Aorta (tissue), 5 donors: ENCODE measurements around the gene ANKS1B. TPM values are rescaled to one million over a fixed set of nuclear protein-coding genes. Genes with fewer than 3 reads are reported as not detected.

Source experiments
- ATAC-seq: fragments of 200-7000 bp; cut with Tn5 transposase; one replicate; pipeline ENCODE4 v1.9.1; 2022; ENCODE audit warnings: moderate library complexity; ENCODE audit not compliant: low FRiP score
- DNase-seq, 2 donors: peaks; one replicate each; pipeline ENCODE4 v3.0.0-alpha.2; 2020
- H3K27ac ChIP-seq, 2 donors: one replicate each; pipeline ENCODE4 v1.5.1; 2013; ENCODE audit warnings: low read length in 2 of 2, mild to moderate bottlenecking in 2 of 2, moderate library complexity in 2 of 2, control low read depth in 1 of 2, inconsistent platforms in 1 of 2, low read depth in 1 of 2
- H3K27me3 ChIP-seq, 2 donors: one replicate each; pipeline ENCODE4 v1.6.1; 2013; ENCODE audit warnings: control low read depth in 1 of 2, low read length in 1 of 2, mild to moderate bottlenecking in 1 of 2, moderate library complexity in 1 of 2; ENCODE audit not compliant: insufficient read depth in 2 of 2, control insufficient read depth in 1 of 2
- H3K36me3 ChIP-seq, 2 donors: one replicate each; pipeline ENCODE4 v1.6.1; 2013; ENCODE audit warnings: control low read depth in 1 of 2, low read length in 1 of 2, mild to moderate bottlenecking in 1 of 2; ENCODE audit not compliant: insufficient read depth in 2 of 2, control insufficient read depth in 1 of 2
- H3K4me1 ChIP-seq, 2 donors: one replicate each; pipeline ENCODE4 v1.6.1; 2013; ENCODE audit warnings: low read length in 2 of 2, control low read depth in 1 of 2, mild to moderate bottlenecking in 1 of 2, moderate library complexity in 1 of 2; ENCODE audit not compliant: insufficient read depth in 2 of 2, control insufficient read depth in 1 of 2
- H3K4me3 ChIP-seq, 2 donors: one replicate each; pipeline ENCODE4 v1.5.1; 2013; ENCODE audit warnings: low read length in 2 of 2, control low read depth in 1 of 2, mild to moderate bottlenecking in 1 of 2
- H3K9me3 ChIP-seq: one replicate; pipeline ENCODE4 v1.6.1; 2013; ENCODE audit warnings: mild to moderate bottlenecking, low read length; ENCODE audit not compliant: control insufficient read depth
- WGBS, 2 donors: extraction: QIAGEN DNeasy Blood & Tissue Kit; methylation state at CpG; one replicate each; pipeline ENCODE4 v1.1.7; 2013; 5-methylcytosine and 5-hydroxymethylcytosine counted together
- intact Hi-C, 2 donors: fragments of 100-400 bp; cut with DNase I; formaldehyde crosslinking; loops; one replicate each; pipeline versions ENCODE4 v1.14.2 to v1.15.0; 2022
- polyA plus RNA-seq, 2 donors: library from polyadenylated mRNA; stranded (reverse); fragments of 200-250 nt; gene quantifications; one replicate each; pipeline ENCODE4 v1.2.3, GENCODE V29; 2013
- total RNA-seq, 2 donors: library from RNA; stranded (reverse); fragmentation: NEBNext Ultra II Directional; extraction: Animal tissue kit (Norgen Biotek cat#: 25700); gene quantifications; one replicate each; pipeline ENCODE4 v1.2.1, GENCODE V29; 2021
- donor health status: healthy with polysubstance abuse.
- donor health status: Bipolar disorder and iron deficiency.
- donor health status: DM: no; HTN: no; CAD: no.
- donor health status: DM: no; HTN: no; CAD: no.
- donor health status: DM: yes; HTN: yes; CAD: no.

ANKS1B gene
- total and polyA plus RNA-seq, 4 donors, result 3.0 to 37.0 (median 17.8) TPM

DNA sequence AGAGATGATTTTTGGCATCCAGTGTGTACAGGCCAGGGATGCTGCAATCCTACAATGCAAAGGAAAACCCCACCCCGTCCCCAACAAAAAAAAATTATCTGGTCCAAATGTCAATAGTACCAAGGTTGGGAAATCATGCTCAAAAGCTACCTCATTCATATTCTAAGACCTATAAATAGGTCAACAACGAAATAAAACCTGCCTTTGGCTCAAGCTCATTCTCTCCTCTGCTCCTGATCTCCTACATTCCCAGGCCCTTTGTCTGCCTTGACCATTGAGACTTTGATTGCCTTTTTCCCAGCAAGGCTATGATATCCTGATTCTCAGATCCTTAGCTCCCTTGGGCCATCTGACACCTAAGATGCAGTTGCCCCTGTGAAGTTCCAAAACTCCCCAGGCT is 30.0 kb downstream of the ANKS1B start:
- intact Hi-C loops, result no loop called here
- Histone ChIP-seq H3K27ac (no peak overlapping the region), H3K9me3 (no peaks in the 10 kb centered on the region), H3K36me3 (no peaks in the 10 kb centered on the region), H3K4me1 (no peaks in the 10 kb centered on the region), H3K27me3 (no peaks in the 10 kb centered on the region), H3K4me3 (no peak overlapping the region)
- no peak for ATAC-seq
- DNase-seq, result no peak
- WGBS, 2 donors, result 71 to 75% methylated on average over 2 of the region's 2 CpGs

DNA sequence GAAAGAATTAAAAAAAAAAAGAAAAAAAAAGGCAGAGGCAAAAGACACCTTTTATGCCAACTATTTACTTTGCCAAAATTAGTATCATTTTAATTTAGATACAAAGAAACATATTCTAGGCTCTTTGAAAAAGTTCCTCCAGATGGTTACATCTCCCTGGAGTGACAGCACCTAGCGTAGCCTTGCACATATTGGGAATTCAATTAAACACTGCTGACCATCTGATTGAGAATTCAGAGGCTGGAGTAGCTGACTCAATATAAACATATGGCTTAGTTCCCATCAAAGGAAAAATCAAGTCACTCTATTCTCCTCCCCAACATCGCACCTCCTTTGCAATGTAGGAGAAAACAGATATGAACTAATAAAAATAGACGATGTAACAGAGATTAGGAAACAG is 36.4 kb downstream of the ANKS1B start:
- peaks cover 1% of the 10 kb centered on the region for H3K9me3 ChIP-seq
- no peak overlapping the region for H3K4me3 ChIP-seq
- H3K4me1 ChIP-seq, result peaks cover 0 to 3% of the 10 kb centered on the region in 2 donors
- no peaks in the 10 kb centered on the region for H3K27me3 ChIP-seq
- ATAC-seq, result no peak
- H3K27ac ChIP-seq, result no peak overlapping the region
- intact Hi-C loops, result no loop called here
- DNase-seq, result no peak
- no peaks in the 10 kb centered on the region for H3K36me3 ChIP-seq
- WGBS, 2 donors, result 78 to 85% methylated on average over 3 of the region's 3 CpGs

DNA sequence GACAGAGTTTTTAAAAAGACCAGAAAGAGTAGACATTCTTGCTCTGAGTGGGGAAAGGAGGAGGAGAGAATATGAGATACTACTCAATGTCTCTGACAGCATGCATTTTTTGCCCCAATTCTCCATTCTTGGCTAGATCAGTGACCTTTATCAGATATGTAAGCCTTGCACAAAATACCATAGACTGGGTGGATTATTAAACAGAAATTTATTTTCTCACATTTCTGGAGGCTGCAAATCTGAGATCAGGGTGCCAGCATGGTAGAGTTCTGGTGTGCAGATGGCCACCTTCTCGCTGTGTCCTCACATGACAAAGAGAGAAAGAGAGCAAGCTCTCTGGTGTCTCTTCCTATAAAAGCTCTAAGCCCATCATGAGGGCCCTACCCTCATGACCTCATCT is 38.6 kb downstream of the ANKS1B start:
- Histone ChIP-seq H3K4me3 (no peak overlapping the region), H3K27me3 (no peaks in the 10 kb centered on the region), H3K4me1 (peaks cover 0 to 3% of the 10 kb centered on the region in 2 donors), H3K27ac (no peak overlapping the region), H3K9me3 (peaks cover 1% of the 10 kb centered on the region), H3K36me3 (no peaks in the 10 kb centered on the region)
- ATAC-seq, result no peak
- WGBS, 2 donors, result 97 to 100% methylated on average over 1 of the region's 1 CpG
- intact Hi-C loops, result no loop called here
- DNase-seq, result no peak

DNA sequence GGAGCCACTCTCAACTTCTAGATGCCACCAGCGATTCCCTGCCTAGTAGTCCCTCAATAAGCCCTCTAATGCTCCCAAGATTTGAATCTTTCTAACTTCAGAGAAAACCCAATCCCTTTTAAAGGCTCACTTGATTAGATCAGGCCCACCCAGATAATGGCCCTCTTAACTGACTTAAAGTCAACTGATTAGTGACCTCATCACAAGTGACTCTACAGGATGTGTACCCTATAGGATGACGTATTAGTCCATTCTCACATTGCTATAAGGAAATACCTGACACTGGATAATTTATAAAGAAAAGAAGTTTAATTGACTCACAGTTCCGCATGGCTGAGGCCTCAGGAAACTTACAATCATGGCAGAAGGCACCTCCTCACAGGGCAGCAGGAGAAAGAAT is 49.1 kb downstream of the ANKS1B start:
- Histone ChIP-seq H3K4me3 (no peak overlapping the region), H3K4me1 (no peaks in the 10 kb centered on the region), H3K27me3 (no peaks in the 10 kb centered on the region), H3K27ac (no peak overlapping the region), H3K9me3 (no peaks in the 10 kb centered on the region), H3K36me3 (peaks cover 0 to 3% of the 10 kb centered on the region in 2 donors)
- ATAC-seq (no peak), DNase-seq (no peak)
- 92 to 95% methylated on average over 3 of the region's 3 CpGs for WGBS, 2 donors
- intact Hi-C loops, result no loop called here

DNA sequence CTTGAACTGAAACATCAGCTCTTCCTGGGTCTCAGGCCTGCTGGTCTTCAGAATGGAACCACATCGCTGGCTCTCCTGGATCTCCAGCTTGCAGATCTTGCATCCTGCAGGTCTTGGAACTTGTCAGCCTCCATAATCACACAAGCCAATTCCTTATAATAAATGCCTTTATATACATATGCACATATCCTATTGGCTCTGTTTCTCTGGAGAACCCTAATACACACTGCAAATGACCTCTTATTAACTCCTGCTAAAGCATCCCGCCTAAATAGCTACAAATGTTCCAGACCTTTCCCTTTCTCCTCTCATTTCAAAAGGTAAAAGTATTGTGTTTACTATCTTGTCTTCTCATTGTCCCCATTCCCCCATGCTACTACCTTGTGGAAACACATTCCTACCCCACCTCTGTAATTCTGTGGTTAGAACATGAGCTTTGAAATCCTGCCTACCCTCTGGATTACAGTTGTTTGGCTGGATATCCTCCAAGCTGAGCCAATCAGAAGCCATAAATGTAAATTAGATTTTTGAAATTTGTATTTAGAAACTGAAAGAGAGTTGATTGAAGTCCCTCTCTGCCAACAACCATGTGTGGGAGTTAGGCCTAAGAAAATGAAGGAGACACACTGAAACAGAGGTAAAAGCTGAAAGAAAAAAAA is 58.1 kb downstream of the ANKS1B start:
- H3K27ac ChIP-seq, result no peak overlapping the region
- 95 to 96% methylated on average over 2 of the region's 2 CpGs for WGBS, 2 donors
- intact Hi-C loops, result no loop called here
- ATAC-seq (no peak), DNase-seq (no peak)
- no peaks in the 10 kb centered on the region for H3K36me3 ChIP-seq
- H3K4me3 ChIP-seq, result no peak overlapping the region
- no peaks in the 10 kb centered on the region for H3K9me3 ChIP-seq
- peaks cover 0 to 2% of the 10 kb centered on the region in 2 donors for H3K4me1 ChIP-seq
- no peaks in the 10 kb centered on the region for H3K27me3 ChIP-seq

DNA sequence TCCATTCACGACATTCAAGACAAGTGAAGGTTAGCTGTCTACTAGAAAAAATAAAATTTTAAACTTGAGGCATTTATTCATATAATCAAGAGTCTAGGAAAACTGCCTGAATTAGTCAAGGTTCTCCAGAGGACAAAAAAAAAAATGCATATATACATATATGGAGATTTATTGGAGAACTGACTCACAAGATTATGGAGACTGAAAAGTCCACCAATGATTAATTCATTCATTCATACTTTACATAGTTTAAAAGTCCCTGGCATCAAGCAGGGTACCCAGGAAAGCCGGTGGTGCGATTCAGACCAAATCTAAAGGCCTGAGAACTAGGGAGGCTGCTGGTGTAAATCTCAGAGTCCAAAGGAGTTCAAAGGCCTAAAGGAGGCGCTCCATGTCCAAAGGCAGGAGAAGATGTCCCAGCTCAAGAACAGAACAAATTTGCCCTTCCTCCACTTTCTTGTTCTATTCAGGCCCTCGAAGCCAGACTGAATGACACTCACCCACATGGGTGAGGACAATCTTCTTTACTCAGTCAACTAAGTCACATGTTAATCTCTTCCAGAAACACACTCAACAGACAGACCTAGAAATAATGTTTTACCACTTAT is 64.3 kb downstream of the ANKS1B start:
- no peak for ATAC-seq
- WGBS, 2 donors, result 83 to 87% methylated on average over 5 of the region's 5 CpGs
- Histone ChIP-seq H3K9me3 (no peaks in the 10 kb centered on the region), H3K4me1 (peaks cover 0 to 2% of the 10 kb centered on the region in 2 donors), H3K36me3 (no peaks in the 10 kb centered on the region), H3K27ac (no peak overlapping the region), H3K4me3 (no peak overlapping the region), H3K27me3 (no peaks in the 10 kb centered on the region)
- DNase-seq, result no peak
- intact Hi-C loops, result no loop called here

DNA sequence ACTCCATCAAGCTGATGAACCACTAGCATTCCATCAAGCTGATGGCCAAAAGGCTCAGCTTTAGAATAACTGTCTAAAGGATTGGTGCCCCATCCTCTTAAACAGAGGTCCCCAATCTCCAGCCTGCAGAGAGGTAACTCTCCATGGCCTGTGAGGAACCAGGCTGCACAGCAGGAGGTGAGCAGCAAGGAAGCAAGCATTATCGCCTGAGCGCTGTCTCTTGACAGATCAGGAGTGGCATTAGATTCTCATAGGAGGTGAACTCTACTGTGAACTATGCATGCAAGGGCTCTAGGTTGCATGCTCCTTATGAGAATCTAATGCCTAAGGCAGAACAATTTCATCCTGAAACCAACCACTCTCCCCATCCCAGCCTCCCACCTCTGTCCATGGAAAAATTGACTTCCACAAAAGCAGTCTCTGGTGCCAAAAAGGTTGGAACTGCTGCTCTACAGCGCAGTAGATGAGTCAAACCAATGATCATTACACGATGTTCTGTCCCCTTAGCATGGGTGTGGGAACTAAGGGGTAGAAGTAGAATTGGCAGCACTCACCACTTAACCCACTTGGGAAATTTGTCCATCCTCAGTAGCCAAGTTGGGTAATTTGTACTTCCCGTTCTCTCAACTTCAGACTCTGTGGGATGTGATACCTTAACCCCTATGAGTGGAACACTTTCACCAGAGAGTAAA is 66.9 kb downstream of the ANKS1B start:
- Histone ChIP-seq H3K36me3 (no peaks in the 10 kb centered on the region), H3K9me3 (no peaks in the 10 kb centered on the region), H3K4me3 (no peak overlapping the region), H3K27ac (peak overlapping the region in 1 of 2 donors; percentile 6), H3K27me3 (no peaks in the 10 kb centered on the region), H3K4me1 (peaks cover 4% of the 10 kb centered on the region in 2 donors)
- WGBS, 2 donors, result 63 to 76% methylated on average over 5 of the region's 5 CpGs
- DNase-seq, result no peak
- peak; percentile 21 for ATAC-seq
- intact Hi-C loops, result no loop called here

DNA sequence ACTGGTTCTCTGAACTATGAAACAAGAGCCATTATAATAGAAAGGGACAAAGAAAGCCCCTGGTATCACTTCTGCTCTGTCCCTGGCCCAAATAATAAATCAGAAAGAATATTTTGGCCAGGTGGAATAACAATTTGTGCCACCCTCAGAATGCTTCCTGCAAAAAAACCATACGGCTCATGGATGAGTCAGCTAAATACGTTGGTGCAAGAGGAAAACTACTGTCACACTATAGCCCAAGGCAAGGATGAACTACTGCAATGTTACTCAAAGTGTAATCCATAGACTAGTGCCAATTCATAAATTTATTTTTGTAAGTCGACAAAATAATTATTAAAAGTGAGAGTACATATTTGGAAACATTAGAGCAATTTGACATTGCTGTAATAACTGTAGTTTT is 68.2 kb downstream of the ANKS1B start:
- H3K4me1 ChIP-seq, result peaks cover 4% of the 10 kb centered on the region in 2 donors
- no peak overlapping the region for H3K4me3 ChIP-seq
- DNase-seq, result no peak
- H3K36me3 ChIP-seq, result no peaks in the 10 kb centered on the region
- 73 to 88% methylated on average over 3 of the region's 3 CpGs for WGBS, 2 donors
- H3K9me3 ChIP-seq, result no peaks in the 10 kb centered on the region
- no peak for ATAC-seq
- H3K27ac ChIP-seq, result no peak overlapping the region
- no peaks in the 10 kb centered on the region for H3K27me3 ChIP-seq
- intact Hi-C loops, result no loop called here
